PC-9 (cell line): ENCODE measurements around the gene LUZP2.

ENCODE experiments used
- EZH2 ChIP-seq: fragments of 200-600 bp; sonication (generic); IDR thresholded peaks from 2 replicates; pipeline ENCODE4 v1.8.0; 2017; ENCODE audit warnings: antibody characterized with exemption, low read depth
- TF ChIP-seq, protein P1 (sequence below): fragments of 200-600 bp; sonication (generic); conservative IDR thresholded peaks from 2 replicates; pipeline ENCODE4 v1.6.1; 2017; ENCODE audit warnings: mixed run types, antibody characterized with exemption, mild to moderate bottlenecking, moderate library complexity

DNA sequence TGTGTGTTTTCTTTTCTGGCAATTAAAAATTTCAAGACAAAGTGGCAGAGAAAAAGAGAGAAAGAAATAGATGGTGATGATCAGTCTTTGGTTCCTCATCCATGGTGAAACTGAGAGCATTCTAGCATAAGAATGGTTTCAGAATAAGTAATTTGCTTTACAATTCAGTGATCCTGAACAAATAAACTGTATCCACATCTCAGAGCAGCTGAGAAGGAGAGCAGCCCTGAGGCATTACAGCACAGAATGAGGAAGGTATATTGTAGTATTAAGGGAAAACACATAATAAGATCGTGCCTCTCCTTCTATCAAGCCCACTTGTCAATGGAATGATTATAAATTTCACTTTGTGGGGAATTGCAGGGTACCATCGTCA is 17.4 kb downstream of the LUZP2 start:
- TF ChIP-seq, protein P1, sequence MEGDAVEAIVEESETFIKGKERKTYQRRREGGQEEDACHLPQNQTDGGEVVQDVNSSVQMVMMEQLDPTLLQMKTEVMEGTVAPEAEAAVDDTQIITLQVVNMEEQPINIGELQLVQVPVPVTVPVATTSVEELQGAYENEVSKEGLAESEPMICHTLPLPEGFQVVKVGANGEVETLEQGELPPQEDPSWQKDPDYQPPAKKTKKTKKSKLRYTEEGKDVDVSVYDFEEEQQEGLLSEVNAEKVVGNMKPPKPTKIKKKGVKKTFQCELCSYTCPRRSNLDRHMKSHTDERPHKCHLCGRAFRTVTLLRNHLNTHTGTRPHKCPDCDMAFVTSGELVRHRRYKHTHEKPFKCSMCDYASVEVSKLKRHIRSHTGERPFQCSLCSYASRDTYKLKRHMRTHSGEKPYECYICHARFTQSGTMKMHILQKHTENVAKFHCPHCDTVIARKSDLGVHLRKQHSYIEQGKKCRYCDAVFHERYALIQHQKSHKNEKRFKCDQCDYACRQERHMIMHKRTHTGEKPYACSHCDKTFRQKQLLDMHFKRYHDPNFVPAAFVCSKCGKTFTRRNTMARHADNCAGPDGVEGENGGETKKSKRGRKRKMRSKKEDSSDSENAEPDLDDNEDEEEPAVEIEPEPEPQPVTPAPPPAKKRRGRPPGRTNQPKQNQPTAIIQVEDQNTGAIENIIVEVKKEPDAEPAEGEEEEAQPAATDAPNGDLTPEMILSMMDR: no peak
- TF ChIP-seq EZH2: no peak
